HG02943 (cell line): ENCODE measurements around the gene TTC22.

ENCODE experiments used
- ATAC-seq: cut with Tn5 transposase; IDR thresholded peaks from one replicate; pipeline ENCODE4 v1.9.1; 2021; ENCODE audit warnings: mild to moderate bottlenecking, low read depth, moderate library complexity; ENCODE audit not compliant: unreplicated experiment

The TTC22 gene

GRCh38 chr1:54800899-54801759, at the start of gene TTC22:
TTC22 (minus strand) TSS chr1:54801323; CDS start chr1:54801163, 160 bp downstream.
- peak; percentile 88 for ATAC-seq

DNA sequence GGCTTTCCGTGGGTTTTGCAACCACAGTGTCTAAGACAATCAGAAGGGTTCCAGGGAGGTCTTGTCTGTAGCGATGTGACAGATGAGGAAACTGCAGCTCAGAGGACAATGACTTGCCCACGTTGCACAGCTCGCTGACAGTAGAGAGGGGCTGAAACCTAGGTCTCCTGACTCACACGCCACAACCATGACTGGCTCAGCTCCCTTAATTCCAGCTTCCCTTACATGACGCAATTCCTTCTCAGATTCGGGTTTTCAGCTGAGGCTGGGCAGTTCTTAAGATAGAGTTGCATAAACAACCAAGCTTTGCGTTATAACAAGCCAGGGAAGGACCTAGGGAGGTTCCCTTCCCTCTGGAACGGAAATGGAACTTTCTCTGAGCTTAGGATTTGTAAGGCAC, 49.6 kb upstream of the TTC22 start:
- ATAC-seq, result no peak

DNA sequence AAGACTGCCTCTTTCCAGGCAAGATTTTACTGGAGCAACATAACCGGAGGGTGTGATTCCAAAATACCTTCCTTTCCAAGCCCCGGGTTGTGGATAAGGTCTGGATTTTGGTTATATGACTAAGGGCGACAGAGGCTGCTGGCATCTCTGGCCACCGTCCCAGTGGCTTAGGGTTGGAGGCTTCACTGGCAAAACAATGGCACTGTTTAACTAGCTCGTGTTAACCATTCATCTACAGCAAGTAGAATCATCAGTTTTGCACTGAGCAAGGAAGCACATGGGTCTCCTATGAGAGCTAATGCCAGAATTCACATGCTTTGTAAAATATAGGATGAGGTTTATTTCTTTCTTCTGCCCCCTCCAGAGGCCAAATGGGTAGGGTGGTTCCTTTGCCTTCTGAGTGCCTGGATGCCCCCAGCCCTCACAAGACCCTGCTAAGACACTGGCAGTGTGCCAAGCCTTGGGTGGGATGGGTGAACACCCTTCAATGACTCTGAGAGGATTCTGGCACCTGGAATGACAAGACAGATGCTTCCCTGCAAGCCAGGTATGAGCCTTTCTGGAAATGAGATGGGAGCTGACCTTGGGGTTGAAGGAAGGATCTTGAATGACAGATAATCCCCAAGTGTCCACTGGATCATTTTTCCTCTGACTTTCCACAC, 49.1 kb upstream of the TTC22 start:
- ATAC-seq, result no peak

- ATAC-seq, result no peak
Measured at GRCh38 chr1:54849219-54850068, 48.3 kb upstream of the TTC22 start.

- no peak for ATAC-seq
Measured at GRCh38 chr1:54848134-54848948, 47.2 kb upstream of the TTC22 start.

DNA sequence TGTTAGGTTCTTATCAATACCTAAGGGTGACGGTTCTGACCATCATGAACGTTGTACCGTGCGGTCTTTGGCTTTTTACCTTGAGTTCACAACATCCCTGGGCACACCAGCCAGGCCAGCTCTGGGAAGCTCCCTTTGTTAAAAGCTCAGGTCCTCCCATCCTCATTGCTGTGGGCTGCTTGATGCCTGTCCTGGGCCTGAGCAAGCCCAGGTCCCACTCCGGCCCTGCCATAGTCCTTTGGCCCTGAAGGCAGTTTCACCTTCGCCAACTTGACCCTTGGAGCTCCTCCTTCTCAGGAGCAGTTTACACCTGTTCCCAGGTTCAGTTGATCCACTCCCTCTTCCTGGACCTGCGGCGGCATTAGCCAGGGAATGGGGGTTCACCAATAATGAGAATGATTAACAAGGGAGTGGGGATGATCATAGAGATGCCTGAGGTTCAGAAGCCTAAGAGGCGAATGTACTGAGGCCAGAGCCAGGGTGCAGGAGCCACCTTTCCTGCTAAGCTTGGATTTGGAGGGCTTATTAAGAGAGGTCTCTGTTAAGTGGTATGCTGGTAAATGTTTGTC, 45.7 kb upstream of the TTC22 start:
- ATAC-seq, result no peak

DNA sequence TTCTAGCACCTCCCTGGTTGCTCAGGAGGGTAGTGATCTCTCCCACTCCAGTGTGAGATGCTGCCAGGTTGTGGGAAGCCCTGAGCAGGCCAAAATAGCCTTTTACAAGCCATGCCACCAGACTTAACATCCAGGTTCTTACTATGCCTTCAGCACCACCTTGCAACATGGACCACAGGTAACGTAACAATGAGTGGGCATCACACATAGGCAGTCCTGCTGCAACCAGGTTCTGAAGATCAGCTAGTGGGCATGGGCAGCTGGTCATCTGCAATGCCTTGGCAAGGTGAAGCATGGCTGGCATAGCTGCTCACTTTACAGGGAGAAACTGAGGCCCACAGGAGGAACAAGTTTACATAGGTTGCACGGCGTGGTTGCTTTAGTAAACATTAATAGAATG, 45.2 kb upstream of the TTC22 start:
- ATAC-seq, result no peak

DNA sequence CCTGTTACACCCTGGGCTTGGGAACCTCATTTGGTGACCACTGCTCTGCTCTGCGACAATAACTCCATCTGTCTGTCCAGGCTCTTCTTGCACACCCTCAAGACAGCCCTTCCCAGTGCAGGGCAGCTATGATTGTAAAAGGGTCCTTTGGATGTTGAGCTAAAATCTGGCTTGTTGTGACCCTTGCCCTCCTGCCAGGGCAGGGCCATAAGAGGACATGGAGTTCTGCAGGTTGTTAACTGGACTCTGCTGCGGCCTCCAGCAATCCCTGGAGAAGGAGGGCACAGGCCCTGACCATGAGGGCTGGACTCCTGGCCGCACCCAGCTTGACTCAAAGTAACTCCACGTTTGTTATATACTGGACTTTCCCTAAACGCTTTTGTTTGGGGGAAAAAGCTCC, 44.6 kb upstream of the TTC22 start:
- no peak for ATAC-seq

- no peak for ATAC-seq
Measured at GRCh38 chr1:54844564-54844963, 43.4 kb upstream of the TTC22 start.

- ATAC-seq, result no peak
Measured at GRCh38 chr1:54843449-54843848, 42.3 kb upstream of the TTC22 start.

DNA sequence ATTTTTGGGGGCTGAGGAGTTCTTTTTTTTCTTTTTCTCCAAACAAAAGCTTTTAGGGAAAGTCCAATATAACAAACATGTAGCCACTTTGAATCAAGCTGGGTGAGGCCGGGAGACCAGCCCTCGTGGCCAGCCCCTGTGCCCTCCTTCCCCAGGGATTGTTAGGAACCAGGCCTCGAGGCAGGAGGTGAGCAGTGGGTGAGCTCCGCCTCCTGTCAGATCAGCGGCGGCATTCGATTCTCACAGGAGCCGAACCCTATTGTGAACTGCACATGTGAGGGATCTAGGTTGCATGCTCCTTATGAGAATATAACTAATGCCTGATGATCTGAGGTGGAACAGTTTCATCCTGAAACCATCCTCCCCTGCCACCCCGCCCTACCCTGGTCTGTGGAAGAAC, 41.8 kb upstream of the TTC22 start:
- ATAC-seq, result no peak

DNA sequence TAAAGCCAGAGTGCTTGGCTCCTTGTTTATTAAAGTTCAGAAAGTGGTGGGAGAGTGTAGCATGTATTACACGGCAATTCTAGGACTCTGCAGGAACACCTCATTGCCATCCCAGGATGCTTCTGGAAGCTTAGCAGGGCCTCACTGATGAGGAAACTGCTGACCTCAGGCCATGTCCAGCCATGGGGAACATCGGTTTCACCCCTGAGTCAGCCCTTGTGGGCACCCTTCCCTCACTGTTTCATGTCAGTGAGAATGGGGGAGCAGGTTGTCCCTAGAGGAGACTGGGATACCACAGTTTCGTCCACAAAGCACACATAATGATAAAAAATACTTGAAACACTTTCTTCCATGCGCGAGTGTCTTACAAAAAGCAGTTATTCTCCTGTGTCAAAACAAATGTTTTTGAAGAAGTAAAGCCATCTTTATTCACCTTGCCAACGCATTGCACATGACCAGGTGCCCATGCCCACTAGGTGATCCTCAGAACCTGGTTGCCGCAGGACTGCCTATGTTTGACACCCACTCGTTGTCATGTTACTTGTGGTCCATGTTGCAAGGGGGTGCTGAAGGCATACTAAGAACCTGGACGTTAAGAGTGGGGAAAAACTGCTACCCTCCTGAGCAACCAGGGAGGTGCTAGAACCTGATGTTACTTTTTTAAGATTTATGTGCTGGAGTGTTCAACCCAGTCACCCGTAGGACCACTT, 41.2 kb upstream of the TTC22 start:
- no peak for ATAC-seq

- ATAC-seq, result no peak
Measured at GRCh38 chr1:54839824-54840223, 38.7 kb upstream of the TTC22 start.

- no peak for ATAC-seq
Measured at GRCh38 chr1:54838565-54839180, 37.5 kb upstream of the TTC22 start.

- ATAC-seq, result no peak
Measured at GRCh38 chr1:54837002-54837853, 36.1 kb upstream of the TTC22 start.

GRCh38 chr1:54836594-54836993, 35.5 kb upstream of the TTC22 start:
- no peak for ATAC-seq

GRCh38 chr1:54835970-54836369, 34.8 kb upstream of the TTC22 start:
- ATAC-seq, result no peak
